Jurkat, Clone E6-1 (cell line): Measurements from ENCODE around the gene DCAF17.

ENCODE experiments used
- DNase-seq: peaks from one replicate; pipeline ENCODE4 v3.0.0-alpha.2; 2011; ENCODE audit warnings: low read depth, low spot score
- H3K4me3 ChIP-seq: 2 replicates; pipeline ENCODE4 v1.5.1; 2011; ENCODE audit warnings: mild to moderate bottlenecking, low read length, control low read depth, moderate library complexity

The DCAF17 gene

DNA sequence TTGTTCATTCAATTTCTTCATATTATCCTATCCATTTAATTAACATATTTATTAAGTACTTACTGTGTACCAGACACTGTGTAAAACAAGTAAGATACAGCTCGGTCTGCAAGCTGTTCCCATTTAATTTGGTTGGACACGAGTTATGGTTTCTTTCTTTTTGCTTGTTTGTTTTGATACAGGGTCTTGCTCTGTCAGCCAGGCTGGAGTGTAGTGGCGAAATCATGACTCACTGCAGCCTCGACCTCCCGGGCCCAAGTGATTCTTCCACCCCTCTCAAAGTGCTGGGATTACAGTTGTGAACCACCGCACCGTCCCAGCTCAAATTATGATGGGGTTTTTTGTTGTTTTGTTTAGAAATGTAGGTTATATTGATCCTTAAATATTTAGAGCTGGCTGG lies 97.3 kb downstream of the DCAF17 start:
- no peak overlapping the region for H3K4me3 ChIP-seq

DNA sequence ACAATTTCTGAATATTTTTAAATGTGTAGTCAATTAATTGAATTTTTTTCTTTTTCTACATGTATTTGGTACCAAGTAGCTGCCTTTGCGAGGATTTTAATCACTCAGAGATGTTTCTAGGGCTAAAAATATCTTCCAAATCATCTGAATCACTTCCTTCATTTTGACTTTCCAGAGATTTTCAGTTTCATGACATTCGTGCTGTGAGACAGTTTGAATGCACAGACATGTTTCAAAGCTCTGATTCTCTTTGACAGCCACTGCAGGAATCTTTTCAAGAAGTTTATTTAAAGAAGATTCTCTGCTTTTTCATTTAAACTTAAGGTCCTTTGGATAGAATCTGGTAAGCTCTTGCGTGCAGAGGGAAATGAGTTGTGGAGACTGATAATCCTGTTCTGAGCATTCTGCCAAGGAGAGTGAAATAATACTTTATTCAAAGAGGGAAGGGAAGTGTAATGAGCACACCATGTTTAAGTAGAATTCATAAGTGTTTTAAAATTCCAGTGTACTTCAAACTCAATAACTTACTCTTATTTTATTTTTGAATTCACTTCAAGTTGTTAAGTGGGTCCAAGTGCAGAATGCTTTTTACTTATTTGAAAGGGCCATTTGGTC lies 97.9 kb downstream of the DCAF17 start:
- no peak for DNase-seq
- H3K4me3 ChIP-seq: no peak overlapping the region

More for the DNA sequence above, 97.3 kb downstream of the DCAF17 start:
- no peak for DNase-seq

DNA sequence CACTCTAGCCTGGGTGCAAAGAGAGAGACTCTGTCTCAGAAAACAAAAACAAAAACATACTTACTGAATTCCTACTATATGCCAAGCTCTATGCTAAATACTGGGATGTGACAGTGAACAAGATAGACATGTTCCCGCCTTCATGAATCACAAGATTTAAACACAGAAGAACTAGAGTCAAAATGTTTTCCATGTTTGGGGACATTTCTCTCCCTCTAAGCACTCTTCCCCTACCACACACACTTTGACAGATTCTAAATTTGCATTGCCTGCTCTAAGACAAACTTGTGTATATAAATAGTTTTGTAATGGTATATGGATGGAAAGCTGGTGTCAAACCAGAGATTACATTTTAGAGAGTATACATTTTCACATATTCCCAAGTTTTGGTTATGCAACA lies 99.3 kb downstream of the DCAF17 start:
- no peak overlapping the region for H3K4me3 ChIP-seq
- no peak for DNase-seq
